ENCODE results near the gene SNX20.

DNA sequence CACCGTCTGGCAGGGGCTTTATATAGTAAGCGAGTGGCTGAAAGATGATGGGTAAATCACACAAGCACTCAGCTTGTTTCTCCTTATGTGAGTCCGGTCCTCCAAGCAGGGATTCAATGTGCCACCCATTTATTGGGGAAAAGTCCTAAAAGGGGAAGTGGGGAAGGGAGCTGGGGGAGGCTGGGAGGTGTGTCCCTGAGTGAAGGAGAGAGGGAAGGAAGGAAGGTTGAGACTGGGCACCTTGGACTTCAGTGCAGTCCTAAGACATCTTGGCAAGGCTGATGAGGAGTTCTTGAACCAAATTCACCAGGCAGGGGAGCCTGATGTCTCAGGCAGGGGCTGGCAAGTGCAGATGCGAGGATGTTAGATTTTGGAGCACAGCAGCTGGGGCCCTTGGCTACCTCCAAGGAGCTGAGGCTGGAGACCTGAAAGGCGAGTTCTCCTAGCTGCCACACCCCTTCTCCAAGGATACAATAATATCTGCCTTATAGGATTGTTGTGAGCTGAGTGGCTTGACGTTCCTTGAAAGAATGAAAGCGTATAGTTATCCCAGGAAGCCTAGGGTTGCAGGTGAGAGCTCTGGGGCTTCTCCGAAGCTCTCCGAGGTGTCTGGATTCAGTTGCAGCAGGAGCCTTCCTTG, 37.8 kb upstream of the SNX20 start:
- TF ChIP-seq POLR2A (IDR thresholded peaks at IDR 0.05): no peak
- TF ChIP-seq, protein P1, sequence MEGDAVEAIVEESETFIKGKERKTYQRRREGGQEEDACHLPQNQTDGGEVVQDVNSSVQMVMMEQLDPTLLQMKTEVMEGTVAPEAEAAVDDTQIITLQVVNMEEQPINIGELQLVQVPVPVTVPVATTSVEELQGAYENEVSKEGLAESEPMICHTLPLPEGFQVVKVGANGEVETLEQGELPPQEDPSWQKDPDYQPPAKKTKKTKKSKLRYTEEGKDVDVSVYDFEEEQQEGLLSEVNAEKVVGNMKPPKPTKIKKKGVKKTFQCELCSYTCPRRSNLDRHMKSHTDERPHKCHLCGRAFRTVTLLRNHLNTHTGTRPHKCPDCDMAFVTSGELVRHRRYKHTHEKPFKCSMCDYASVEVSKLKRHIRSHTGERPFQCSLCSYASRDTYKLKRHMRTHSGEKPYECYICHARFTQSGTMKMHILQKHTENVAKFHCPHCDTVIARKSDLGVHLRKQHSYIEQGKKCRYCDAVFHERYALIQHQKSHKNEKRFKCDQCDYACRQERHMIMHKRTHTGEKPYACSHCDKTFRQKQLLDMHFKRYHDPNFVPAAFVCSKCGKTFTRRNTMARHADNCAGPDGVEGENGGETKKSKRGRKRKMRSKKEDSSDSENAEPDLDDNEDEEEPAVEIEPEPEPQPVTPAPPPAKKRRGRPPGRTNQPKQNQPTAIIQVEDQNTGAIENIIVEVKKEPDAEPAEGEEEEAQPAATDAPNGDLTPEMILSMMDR (IDR thresholded peaks at IDR 0.05): no peak

Data from lower leg skin (tissue), 3 donors.